ENCODE measurements around the gene ECHDC3. TPM values are rescaled to one million over a fixed set of nuclear protein-coding genes. Genes with fewer than 3 reads are reported as not detected.

The ECHDC3 gene
- total and polyA plus RNA-seq, 12 donors = 3.8 to 115 (median 40.3) TPM

DNA sequence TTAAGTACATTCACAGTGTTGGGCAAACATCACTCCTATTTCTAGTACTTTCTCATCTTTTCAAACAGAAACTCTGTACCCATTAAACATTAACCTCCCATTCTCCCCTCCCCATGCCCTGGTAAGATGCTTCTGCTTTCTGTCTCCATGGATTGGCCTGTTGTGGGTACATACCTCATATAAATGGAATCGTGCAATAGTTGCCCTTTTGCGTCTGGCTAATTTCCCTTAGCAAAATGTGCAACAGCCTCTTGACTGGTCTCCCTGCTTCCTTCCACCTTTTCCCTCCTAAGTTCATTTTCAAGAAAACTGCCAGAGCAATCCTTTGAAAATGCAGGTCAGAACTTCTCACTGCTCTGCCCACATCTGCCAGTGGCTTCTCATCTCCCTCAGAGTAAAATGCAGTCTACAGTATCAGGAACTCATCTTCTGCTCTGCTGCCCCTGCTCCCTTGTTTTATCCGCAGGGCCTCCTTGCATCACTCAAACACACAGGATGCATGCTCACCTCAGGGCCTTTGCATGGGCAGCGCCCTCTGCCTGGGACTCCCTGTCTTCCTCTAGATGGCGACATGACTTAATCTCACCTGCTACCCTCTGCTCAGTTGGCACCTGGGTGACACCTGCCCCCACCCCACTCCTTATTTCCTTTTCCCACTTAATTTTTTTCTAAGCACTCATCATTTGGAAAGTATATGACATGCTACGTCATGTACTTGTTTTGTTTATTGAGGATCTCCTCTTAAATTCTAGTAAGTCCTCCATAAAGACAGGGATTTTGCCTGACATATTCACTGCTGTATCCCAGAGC, 44.3 kb upstream of the ECHDC3 start:
- H3K4me3 ChIP-seq = no peak overlapping the region
- 66 to 90% (median 79%) methylated on average over 6 of the region's 6 CpGs for WGBS, 4 donors
- H3K9me3 ChIP-seq (replicated peaks in 1 of 3) = no peaks in the 10 kb centered on the region
- DNase-seq = no peak
- no peaks in the 10 kb centered on the region for H3K36me3 ChIP-seq (replicated peaks in 1 of 2)
- H3K27ac ChIP-seq = peak overlapping the region in 3 of 5 donors; percentile 53 to 67 (median 61)
- no peaks in the 10 kb centered on the region for H3K27me3 ChIP-seq
- TF ChIP-seq, protein P1, sequence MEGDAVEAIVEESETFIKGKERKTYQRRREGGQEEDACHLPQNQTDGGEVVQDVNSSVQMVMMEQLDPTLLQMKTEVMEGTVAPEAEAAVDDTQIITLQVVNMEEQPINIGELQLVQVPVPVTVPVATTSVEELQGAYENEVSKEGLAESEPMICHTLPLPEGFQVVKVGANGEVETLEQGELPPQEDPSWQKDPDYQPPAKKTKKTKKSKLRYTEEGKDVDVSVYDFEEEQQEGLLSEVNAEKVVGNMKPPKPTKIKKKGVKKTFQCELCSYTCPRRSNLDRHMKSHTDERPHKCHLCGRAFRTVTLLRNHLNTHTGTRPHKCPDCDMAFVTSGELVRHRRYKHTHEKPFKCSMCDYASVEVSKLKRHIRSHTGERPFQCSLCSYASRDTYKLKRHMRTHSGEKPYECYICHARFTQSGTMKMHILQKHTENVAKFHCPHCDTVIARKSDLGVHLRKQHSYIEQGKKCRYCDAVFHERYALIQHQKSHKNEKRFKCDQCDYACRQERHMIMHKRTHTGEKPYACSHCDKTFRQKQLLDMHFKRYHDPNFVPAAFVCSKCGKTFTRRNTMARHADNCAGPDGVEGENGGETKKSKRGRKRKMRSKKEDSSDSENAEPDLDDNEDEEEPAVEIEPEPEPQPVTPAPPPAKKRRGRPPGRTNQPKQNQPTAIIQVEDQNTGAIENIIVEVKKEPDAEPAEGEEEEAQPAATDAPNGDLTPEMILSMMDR (IDR thresholded peaks at IDR 0.05) = no peak
- no peak for TF ChIP-seq POLR2A (IDR thresholded peaks at IDR 0.05)
- intact Hi-C loops (cut with DNase I) = no loop called here
- H3K4me1 ChIP-seq (replicated peaks in 1 of 2) = peaks cover 14 to 20% of the 10 kb centered on the region in 2 donors

DNA sequence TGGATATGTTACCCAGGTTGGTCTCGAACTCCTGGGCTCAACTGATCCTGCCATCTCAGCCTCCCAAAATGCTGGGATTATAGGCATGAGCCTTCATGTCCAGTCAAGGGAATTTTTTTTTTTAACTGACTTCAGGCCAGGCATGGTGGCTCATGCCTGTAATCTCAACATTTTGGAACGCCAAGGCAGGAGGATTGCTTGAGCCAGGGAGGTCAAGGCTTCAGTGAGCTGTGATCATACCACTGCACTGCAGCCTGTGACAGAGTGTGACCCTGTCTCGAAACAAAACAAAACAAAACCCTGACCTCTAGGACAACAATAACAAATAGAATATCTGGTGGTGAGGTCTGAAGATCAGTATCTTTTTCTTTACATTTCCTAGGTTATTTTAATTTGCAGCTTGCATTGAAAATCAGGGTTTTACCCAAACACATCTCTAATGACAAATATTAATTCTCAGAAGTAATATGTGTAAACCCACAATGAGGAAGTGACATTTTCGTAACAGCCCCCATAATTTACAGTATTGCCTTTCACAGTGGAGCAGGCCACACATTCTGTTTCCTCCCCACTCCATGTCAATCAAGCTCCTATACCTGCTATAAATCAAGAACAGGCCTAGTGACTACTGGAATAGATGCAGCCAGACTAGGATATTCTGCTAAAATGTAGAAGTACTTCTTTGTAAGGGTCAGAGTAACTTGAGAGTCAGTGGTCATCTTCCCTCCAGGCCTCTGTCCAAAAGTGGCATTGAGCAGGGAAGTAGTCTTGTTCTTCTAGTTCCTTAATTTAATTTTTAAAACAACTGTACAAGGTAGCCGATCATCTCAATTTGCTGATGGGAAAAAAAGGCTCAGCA, 43.3 kb upstream of the ECHDC3 start:
- 32 to 43% (median 38%) methylated on average over 3 to 5 of the region's 5 CpGs for WGBS, 4 donors
- Histone ChIP-seq H3K27me3 (no peaks in the 10 kb centered on the region), H3K9me3 (replicated peaks in 1 of 3) (no peaks in the 10 kb centered on the region), H3K36me3 (replicated peaks in 1 of 2) (no peaks in the 10 kb centered on the region), H3K27ac (peak overlapping the region in 4 of 5 donors; percentile 14 to 67 (median 57)), H3K4me1 (replicated peaks in 1 of 2) (peaks cover 14 to 20% of the 10 kb centered on the region in 2 donors), H3K4me3 (no peak overlapping the region)
- intact Hi-C loops (cut with DNase I) = no loop called here
- no peak for TF ChIP-seq POLR2A (IDR thresholded peaks at IDR 0.05)
- TF ChIP-seq, protein P1 (IDR thresholded peaks at IDR 0.05) = no peak
- peak; percentile 57 to 81 (median 73) for DNase-seq

DNA sequence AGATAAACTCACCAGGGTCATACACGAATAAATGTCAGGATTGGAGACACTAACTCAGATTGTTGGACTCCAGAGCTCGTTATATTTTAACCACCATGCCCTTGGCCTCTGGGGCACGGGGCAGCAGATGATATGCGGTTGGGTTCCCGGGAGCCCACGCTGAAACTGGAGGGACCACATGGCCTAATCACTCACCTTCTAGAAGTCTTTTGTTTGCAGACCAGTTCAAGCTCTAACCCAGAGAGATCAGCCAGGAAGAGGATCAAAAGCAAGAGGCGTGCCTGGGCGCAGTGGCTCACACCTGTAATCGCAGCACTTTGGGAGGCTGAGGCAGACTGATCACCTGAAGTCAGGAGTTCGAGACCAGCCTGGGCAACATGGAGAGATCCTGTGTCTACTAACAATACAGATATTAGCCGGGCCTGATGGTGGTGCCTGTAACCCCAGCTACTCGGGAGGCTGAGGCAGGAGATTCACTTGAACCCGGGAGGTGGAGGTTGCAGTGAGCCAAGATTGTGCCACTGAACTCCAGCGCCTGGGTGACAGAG, 42.6 kb upstream of the ECHDC3 start:
- Histone ChIP-seq H3K4me3 (no peak overlapping the region), H3K4me1 (replicated peaks in 1 of 2) (peaks cover 14 to 20% of the 10 kb centered on the region in 2 donors), H3K9me3 (replicated peaks in 1 of 3) (no peaks in the 10 kb centered on the region), H3K27ac (peak overlapping the region in 4 of 5 donors; percentile 14 to 67 (median 48)), H3K36me3 (replicated peaks in 1 of 2) (no peaks in the 10 kb centered on the region), H3K27me3 (no peaks in the 10 kb centered on the region)
- no peak for DNase-seq
- intact Hi-C loops (cut with DNase I) = no loop called here
- TF ChIP-seq, protein P1 (IDR thresholded peaks at IDR 0.05) = no peak
- no peak for TF ChIP-seq POLR2A (IDR thresholded peaks at IDR 0.05)
- 66 to 76% (median 72%) methylated on average over 8 to 14 of the region's 14 CpGs for WGBS, 4 donors

DNA sequence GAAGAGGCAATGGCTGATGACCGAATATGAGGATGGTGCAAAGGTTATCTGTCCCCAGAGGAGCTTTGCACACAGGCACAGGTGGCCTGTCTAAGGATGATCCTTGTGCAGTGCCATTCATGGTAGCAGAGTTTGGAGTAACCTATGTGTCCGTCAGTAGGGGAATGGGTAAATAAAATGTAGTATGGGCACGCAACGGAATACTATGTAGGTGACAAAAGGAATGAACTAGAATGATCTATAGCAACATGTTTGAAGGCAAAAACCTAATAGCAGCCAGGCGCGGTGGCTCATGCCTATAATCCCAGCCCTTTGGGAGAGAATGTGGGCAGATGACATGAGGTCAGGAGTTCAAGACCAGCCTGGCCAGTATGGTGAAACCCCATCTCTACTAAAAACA, 41.6 kb upstream of the ECHDC3 start:
- no peaks in the 10 kb centered on the region for H3K9me3 ChIP-seq (replicated peaks in 1 of 3)
- DNase-seq = no peak
- intact Hi-C loops (cut with DNase I) = no loop called here
- H3K36me3 ChIP-seq (replicated peaks in 1 of 2) = no peaks in the 10 kb centered on the region
- no peak for TF ChIP-seq POLR2A (IDR thresholded peaks at IDR 0.05)
- TF ChIP-seq, protein P1 (IDR thresholded peaks at IDR 0.05) = no peak
- H3K27me3 ChIP-seq = no peaks in the 10 kb centered on the region
- H3K27ac ChIP-seq = no peak overlapping the region
- peaks cover 14 to 20% of the 10 kb centered on the region in 2 donors for H3K4me1 ChIP-seq (replicated peaks in 1 of 2)
- H3K4me3 ChIP-seq = no peak overlapping the region
- 93 to 98% (median 95%) methylated on average over 6 of the region's 6 CpGs for WGBS, 4 donors

Data from adrenal gland (tissue), 12 donors.